K562 (cell line): ENCODE measurements around the gene RORC. TPM values are rescaled to one million over a fixed set of nuclear protein-coding genes. Genes with fewer than 3 reads are reported as not detected.

Experiments
- ATF3 ChIP-seq, 2 experiments: fragments of 450-650 bp in 1 of 2; sonication (generic) in 1 of 2; formaldehyde crosslinking in 1 of 2; IDR thresholded peaks in 1 of 2; conservative IDR thresholded peaks in 1 of 2; 2 replicates each; pipeline versions ENCODE4 v1.6.1 to v1.8.1; 2016 to 2023; ENCODE audit warnings: mild to moderate bottlenecking in 2 of 2, moderate library complexity in 2 of 2, inconsistent platforms in 1 of 2, missing genetic modification reagents in 1 of 2
- ATF7 ChIP-seq: fragments of 450-650 bp; IDR thresholded peaks from 2 replicates; pipeline ENCODE4 v1.7.1; 2014; ENCODE audit warnings: mild to moderate bottlenecking, moderate library complexity
- CBX3 ChIP-seq, 2 experiments: IDR thresholded peaks; 1 replicate in 1 of 2; 2 replicates in 1 of 2; pipeline ENCODE4 v1.6.1; 2012; ENCODE audit warnings: inconsistent platforms in 2 of 2, low read length in 2 of 2, borderline replicate concordance in 1 of 2, control low read depth in 1 of 2
- ELF1 ChIP-seq: fragments of 200-800 bp; sonication (Bioruptor generic); IDR thresholded peaks from 2 replicates; pipeline ENCODE4 v1.6.1; 2016; ENCODE audit warnings: missing genetic modification characterization, missing compliant biosample characterization
- ETV5 ChIP-seq: sonication (generic); formaldehyde crosslinking; IDR thresholded peaks from 2 replicates; pipeline ENCODE4 v1.4.0; 2020; ENCODE audit warnings: low read depth, mild to moderate bottlenecking, missing genetic modification reagents
- ILF3 ChIP-seq: fragments of 450-650 bp; IDR thresholded peaks from 2 replicates; pipeline ENCODE4 v1.6.1; 2018; ENCODE audit warnings: antibody characterized with exemption, mild to moderate bottlenecking, moderate library complexity, borderline replicate concordance
- MAX ChIP-seq: sonication (generic); formaldehyde crosslinking; IDR thresholded peaks from 2 replicates; pipeline ENCODE4 v1.9.0; 2022; ENCODE audit warnings: mild to moderate bottlenecking, missing genetic modification reagents
- MCM5 ChIP-seq: fragments of 450-650 bp; IDR thresholded peaks from 2 replicates; pipeline ENCODE4 v1.6.1; 2016; ENCODE audit warnings: low read depth
- MED1 ChIP-seq: sonication (generic); formaldehyde crosslinking; IDR thresholded peaks from 2 replicates; pipeline ENCODE4 v1.8.1; 2023; ENCODE audit warnings: missing genetic modification reagents, borderline replicate concordance
- MEF2D ChIP-seq: conservative IDR thresholded peaks from 2 replicates; pipeline ENCODE4 v1.6.1; 2016; ENCODE audit warnings: low read depth, missing genetic modification characterization, missing compliant biosample characterization
- MLLT1 ChIP-seq, 2 experiments: fragments of 450-650 bp; IDR thresholded peaks; 2 replicates each; pipeline ENCODE4 v1.6.1; 2016
- NR1H2 ChIP-seq: sonication (generic); formaldehyde crosslinking; IDR thresholded peaks from 2 replicates; pipeline ENCODE4 v1.4.0; 2020; ENCODE audit warnings: mild to moderate bottlenecking, missing genetic modification reagents
- PRMT5 ChIP-seq: sonication (generic); formaldehyde crosslinking; IDR thresholded peaks from 2 replicates; pipeline ENCODE4 v1.5.0; 2020; ENCODE audit warnings: missing genetic modification reagents
- RAD21 ChIP-seq, 2 experiments: fragments of 250-450 bp in 1 of 2; fragments of 450-650 bp in 1 of 2; sonication (Bioruptor Pico) in 1 of 2; formaldehyde crosslinking in 1 of 2; IDR thresholded peaks in 1 of 2; conservative IDR thresholded peaks in 1 of 2; 2 replicates each; pipeline versions ENCODE4 v1.4.0 to v1.8.0; 2020 to 2022; ENCODE audit warnings: mild to moderate bottlenecking in 2 of 2, moderate library complexity in 1 of 2
- SAFB ChIP-seq: fragments of 200-400 bp; formaldehyde crosslinking; IDR thresholded peaks from 2 replicates; pipeline ENCODE4 v1.6.1; 2017; ENCODE audit warnings: low read depth, low read length, borderline replicate concordance
- SMARCA4 ChIP-seq: fragments of 450-650 bp; IDR thresholded peaks from 2 replicates; pipeline ENCODE4 v1.6.1; 2016
- SOX6 ChIP-seq: fragments of 450-650 bp; IDR thresholded peaks from 2 replicates; pipeline ENCODE4 v1.6.1; 2014; ENCODE audit warnings: mild to moderate bottlenecking
- TEAD1 ChIP-seq, 2 experiments: fragments of 450-650 bp in 1 of 2; sonication (generic) in 1 of 2; formaldehyde crosslinking; IDR thresholded peaks; 2 replicates each; pipeline versions ENCODE4 v1.4.0 to v1.8.0; 2020 to 2022; ENCODE audit warnings: mild to moderate bottlenecking in 2 of 2, missing genetic modification reagents in 1 of 2
- TRIM28 ChIP-seq: fragments of 450-650 bp; IDR thresholded peaks from 2 replicates; pipeline ENCODE4 v1.6.1; 2017
- USF1 ChIP-seq: sonication (generic); formaldehyde crosslinking; IDR thresholded peaks from 2 replicates; pipeline ENCODE4 v1.9.0; 2022; ENCODE audit warnings: mild to moderate bottlenecking, missing genetic modification reagents
- ZC3H4 ChIP-seq: sonication (generic); formaldehyde crosslinking; IDR thresholded peaks from 2 replicates; pipeline ENCODE4 v1.9.0; 2021; ENCODE audit warnings: missing genetic modification reagents, borderline replicate concordance
- ZC3H8 ChIP-seq: fragments of 450-650 bp; IDR thresholded peaks from 2 replicates; pipeline ENCODE4 v1.6.1; 2017
- ZKSCAN8 ChIP-seq: fragments of 200-800 bp; sonication (Bioruptor generic); IDR thresholded peaks from 2 replicates; pipeline ENCODE4 v1.6.1; 2016; ENCODE audit warnings: missing genetic modification characterization, missing compliant biosample characterization
- ZNF175 ChIP-seq: fragments of 200-800 bp; sonication (Bioruptor generic); IDR thresholded peaks from 2 replicates; pipeline ENCODE4 v1.6.1; 2016; ENCODE audit warnings: low read depth, mild to moderate bottlenecking, missing genetic modification characterization, missing compliant biosample characterization
- ZNF217 ChIP-seq: sonication (generic); formaldehyde crosslinking; IDR thresholded peaks from 2 replicates; pipeline ENCODE4 v1.8.0; 2022; ENCODE audit warnings: mild to moderate bottlenecking, missing genetic modification reagents
- ZNF436 ChIP-seq: fragments of 250-450, 450-650 bp; sonication (Bioruptor Pico); formaldehyde crosslinking; IDR thresholded peaks from 2 replicates; pipeline ENCODE4 v1.7.0; 2020; ENCODE audit warnings: mild to moderate bottlenecking
- ZNF444 ChIP-seq: fragments of 250-450 bp; sonication (Bioruptor Pico); IDR thresholded peaks from 2 replicates; pipeline ENCODE4 v1.4.0; 2020; ENCODE audit warnings: mild to moderate bottlenecking, moderate library complexity
- ZNF586 ChIP-seq: fragments of 450-650 bp; formaldehyde crosslinking; conservative IDR thresholded peaks from 2 replicates; pipeline ENCODE4 v1.4.0; 2020; ENCODE audit warnings: mild to moderate bottlenecking, moderate library complexity
- polyA plus RNA-seq, 8 experiments: library from polyadenylated mRNA; depleted of rRNA in 4 of 8; stranded (reverse) in 5 of 8; unstranded in 3 of 8; fragments of >200 nt; fragmentation: Nextera tagmentation in 2 of 8; fragmentation: Illumina TruSeq in 1 of 8; extraction: Ambion mirVana in 2 of 8; extraction: Trizol in 1 of 8; gene quantifications; 2 replicates each; pipeline versions ENCODE4 v1.2.1 to v1.2.3, GENCODE V29; 2011 to 2014; ENCODE audit warnings: inconsistent platforms in 1 of 8, missing spikeins in 1 of 8
- total RNA-seq, 7 experiments: library from RNA; depleted of rRNA in 6 of 7; stranded (reverse); fragments of >200 nt in 6 of 7; fragmentation: Illumina TruSeq in 2 of 7; extraction: Trizol in 2 of 7; gene quantifications; 2 replicates each; pipeline versions ENCODE4 v1.2.1 to v1.2.3, GENCODE V29; 2011 to 2021; ENCODE audit warnings: low replicate concordance in 1 of 7

Gene RORC
- total and polyA plus RNA-seq, 9 of the 15 experiments (the other 6 are each of a cell fraction or from before 2014, with no cell fraction given) = not detected

GRCh38 chr1:151846062-151846568 lies 14.5 kb upstream of the RORC start (continued):
- TF ChIP-seq ELF1 (tag) (peak; percentile 70), USF1 (no peak), ETV5 (CRISPR knock-in tag) (no peak), MAX (CRISPR knock-in tag) (peak; percentile 76), TRIM28 (no peak), SOX6 (peak; percentile 31; the same call in 1 of the 2 replicates), ZNF444 (no peak), ZNF217 (CRISPR knock-in tag) (no peak), MED1 (CRISPR knock-in tag) (no peak), MLLT1 (IDR thresholded peaks at IDR 0.05) (no peak), ZNF436 (CRISPR knock-in tag) (no peak), ZKSCAN8 (CRISPR knock-in tag) (no peak), NR1H2 (no peak), MCM5 (no peak), RAD21 (CRISPR knock-in tag; conservative IDR thresholded peaks at IDR 0.05 in 1 of 2, IDR thresholded peaks at IDR 0.05 in 1 of 2) (peak in 1 of 2 experiments; percentile 41; a peak in 2 of 4 replicates), ATF3 (IDR thresholded peaks at IDR 0.05) (peak; percentile 72), ATF3 (CRISPR knock-in tag; conservative IDR thresholded peaks at IDR 0.05) (peak; percentile 71; the same call in 1 of the 2 replicates), TEAD1 (CRISPR knock-in tag; IDR thresholded peaks at IDR 0.05) (no peak), CBX3 (IDR thresholded peaks at IDR 0.05; ENCODE audit: borderline replicate concordance in 1 of 2, low read length in 2 of 2) (no peak), ATF7 (peak; percentile 40), MEF2D (no peak), ZNF586 (CRISPR knock-in tag) (no peak), PRMT5 (CRISPR knock-in tag) (no peak), SMARCA4 (peak; percentile 50; the same call in 1 of the 2 replicates), SAFB (no peak), ILF3 (no peak), ZC3H8 (no peak), ZC3H4 (CRISPR knock-in tag) (no peak), ZNF175 (CRISPR knock-in tag) (no peak)
